ENCODE data around the gene KLHL5.

Gene KLHL5

GRCh38 chr4:39062094-39062769, at the start of gene KLHL5:
TSS of gene KLHL5 (plus strand) at chr4:39062232. CDS start at chr4:39062653, 421 bp downstream.
- TF ChIP-seq MYC (IDR thresholded peaks at IDR 0.05; ENCODE audit: low read depth, low read length) (no peak), CTCF (IDR thresholded peaks at IDR 0.05; ENCODE audit: low read depth, low read length) (no peak), MAX (IDR thresholded peaks at IDR 0.05; ENCODE audit: low read depth, low read length) (no peak), POLR2A (IDR thresholded peaks at IDR 0.05; ENCODE audit: extremely low read depth, insufficient read length) (no peak)
- H3K4me3 ChIP-seq (ENCODE audit: low read depth, low read length) = no peak within 1 kb of the TSS
- DNase-seq (ENCODE audit: low read depth) = no peak

- no peak for TF ChIP-seq CTCF (IDR thresholded peaks at IDR 0.05; ENCODE audit: low read depth, low read length)
- TF ChIP-seq MAX (IDR thresholded peaks at IDR 0.05; ENCODE audit: low read depth, low read length) = no peak
- no peak for TF ChIP-seq MYC (IDR thresholded peaks at IDR 0.05; ENCODE audit: low read depth, low read length)
- no peak for TF ChIP-seq POLR2A (IDR thresholded peaks at IDR 0.05; ENCODE audit: extremely low read depth, insufficient read length)
- no peak for DNase-seq (ENCODE audit: low read depth)
- H3K4me3 ChIP-seq (ENCODE audit: low read depth, low read length) = no peak overlapping the region
Observed at GRCh38 chr4:39014028-39014427, 48.0 kb upstream of the KLHL5 start.

GRCh38 chr4:39020130-39020529, 41.9 kb upstream of the KLHL5 start:
- H3K4me3 ChIP-seq (ENCODE audit: low read depth, low read length) = no peak overlapping the region
- no peak for DNase-seq (ENCODE audit: low read depth)
- no peak for TF ChIP-seq CTCF (IDR thresholded peaks at IDR 0.05; ENCODE audit: low read depth, low read length)

- no peak for TF ChIP-seq POLR2A (IDR thresholded peaks at IDR 0.05; ENCODE audit: extremely low read depth, insufficient read length)
- no peak for TF ChIP-seq MAX (IDR thresholded peaks at IDR 0.05; ENCODE audit: low read depth, low read length)
- no peak for TF ChIP-seq CTCF (IDR thresholded peaks at IDR 0.05; ENCODE audit: low read depth, low read length)
- no peak for TF ChIP-seq MYC (IDR thresholded peaks at IDR 0.05; ENCODE audit: low read depth, low read length)
- no peak overlapping the region for H3K4me3 ChIP-seq (ENCODE audit: low read depth, low read length)
- no peak for DNase-seq (ENCODE audit: low read depth)
Observed at GRCh38 chr4:39021631-39022030, 40.4 kb upstream of the KLHL5 start.

- no peak for DNase-seq (ENCODE audit: low read depth)
- no peak for TF ChIP-seq POLR2A (IDR thresholded peaks at IDR 0.05; ENCODE audit: extremely low read depth, insufficient read length)
- H3K4me3 ChIP-seq (ENCODE audit: low read depth, low read length) = no peak overlapping the region
Observed at GRCh38 chr4:39022241-39022640, 39.8 kb upstream of the KLHL5 start.

GRCh38 chr4:39023059-39023458, 39.0 kb upstream of the KLHL5 start:
- TF ChIP-seq MAX (IDR thresholded peaks at IDR 0.05; ENCODE audit: low read depth, low read length) (no peak), POLR2A (IDR thresholded peaks at IDR 0.05; ENCODE audit: extremely low read depth, insufficient read length) (no peak), MYC (IDR thresholded peaks at IDR 0.05; ENCODE audit: low read depth, low read length) (no peak), CTCF (IDR thresholded peaks at IDR 0.05; ENCODE audit: low read depth, low read length) (no peak)
- no peak for DNase-seq (ENCODE audit: low read depth)
- no peak overlapping the region for H3K4me3 ChIP-seq (ENCODE audit: low read depth, low read length)
